ENCODE data around the gene ADAMTS9.

- TF ChIP-seq YY1 (IDR thresholded peaks at IDR 0.05; ENCODE audit: insufficient read depth, insufficient read length) (no peak), SUZ12 (IDR thresholded peaks at IDR 0.05; ENCODE audit: extremely low read depth, insufficient read depth, insufficient read length) (no peak)
Observed at GRCh38 chr3:64501298-64501906, 186.4 kb downstream of the ADAMTS9 start.
